ENCODE results near the gene MISFA.

The MISFA gene

GRCh38 chr11:18623707-18624106 lies 24.1 kb downstream of the MISFA start:
- Histone ChIP-seq H3K36me3 (no peaks in the 10 kb centered on the region), H3K27me3 (no peaks in the 10 kb centered on the region), H3K4me3 (ENCODE audit: low read depth in 1 of 2, low read length in 1 of 2) (no peak overlapping the region), H3K27ac (no peak overlapping the region), H3K4me1 (ENCODE audit: control insufficient read depth in 1 of 2, insufficient read depth in 1 of 2, low read depth in 1 of 2, low read length in 1 of 2) (no peaks in the 10 kb centered on the region), H3K9me3 (no peaks in the 10 kb centered on the region)
- no peak for TF ChIP-seq CTCF (IDR thresholded peaks at IDR 0.05)

- Histone ChIP-seq H3K4me3 (ENCODE audit: low read depth in 1 of 2, low read length in 1 of 2) (no peak overlapping the region), H3K27ac (no peak overlapping the region), H3K36me3 (no peaks in the 10 kb centered on the region), H3K9me3 (no peaks in the 10 kb centered on the region), H3K27me3 (no peaks in the 10 kb centered on the region), H3K4me1 (ENCODE audit: control insufficient read depth in 1 of 2, insufficient read depth in 1 of 2, low read depth in 1 of 2, low read length in 1 of 2) (no peaks in the 10 kb centered on the region)
- no peak for TF ChIP-seq CTCF (IDR thresholded peaks at IDR 0.05)
These were observed 24.6 kb downstream of the MISFA start for GRCh38 chr11:18624161-18624560.

GRCh38 chr11:18632841-18633240 lies 33.3 kb downstream of the MISFA start:
- peaks cover 17% of the 10 kb centered on the region for H3K27me3 ChIP-seq
- TF ChIP-seq CTCF (IDR thresholded peaks at IDR 0.05) = no peak
- peak overlapping the region in 1 of 2 experiments; percentile 87 for H3K4me3 ChIP-seq (ENCODE audit: low read depth in 1 of 2, low read length in 1 of 2)
- H3K36me3 ChIP-seq = no peaks in the 10 kb centered on the region
- H3K27ac ChIP-seq = no peak overlapping the region
- peaks cover 18 to 22% of the 10 kb centered on the region in 2 experiments for H3K4me1 ChIP-seq (ENCODE audit: control insufficient read depth in 1 of 2, insufficient read depth in 1 of 2, low read depth in 1 of 2, low read length in 1 of 2)
- no peaks in the 10 kb centered on the region for H3K9me3 ChIP-seq

- Histone ChIP-seq H3K27ac (peak overlapping the region; percentile 94), H3K27me3 (peaks cover 17% of the 10 kb centered on the region), H3K9me3 (no peaks in the 10 kb centered on the region), H3K4me1 (ENCODE audit: control insufficient read depth in 1 of 2, insufficient read depth in 1 of 2, low read depth in 1 of 2, low read length in 1 of 2) (peaks cover 18 to 22% of the 10 kb centered on the region in 2 experiments), H3K4me3 (ENCODE audit: low read depth in 1 of 2, low read length in 1 of 2) (peak overlapping the region; percentile 87 to 98), H3K36me3 (no peaks in the 10 kb centered on the region)
- no peak for TF ChIP-seq CTCF (IDR thresholded peaks at IDR 0.05)
These were observed 33.9 kb downstream of the MISFA start for GRCh38 chr11:18633256-18634139.

- peak within 1 kb of the TSS; percentile 87 to 98 for H3K4me3 ChIP-seq (ENCODE audit: low read depth in 1 of 2, low read length in 1 of 2)
- peaks cover 17% of the 10 kb centered on the region for H3K27me3 ChIP-seq
- no peaks in the 10 kb centered on the region for H3K9me3 ChIP-seq
- peak within 1 kb of the TSS; percentile 94 for H3K27ac ChIP-seq
- peak; percentile 74 for TF ChIP-seq CTCF (IDR thresholded peaks at IDR 0.05)
- no peaks in the 10 kb centered on the region for H3K36me3 ChIP-seq
- H3K4me1 ChIP-seq (ENCODE audit: control insufficient read depth in 1 of 2, insufficient read depth in 1 of 2, low read depth in 1 of 2, low read length in 1 of 2) = peaks cover 18 to 22% of the 10 kb centered on the region in 2 experiments
These were observed 34.8 kb downstream of the MISFA start, which contains the start of gene SPTY2D1 for GRCh38 chr11:18634140-18635032. SPTY2D1 (minus strand) TSS chr11:18634342; CDS start chr11:18634257, 85 bp downstream.
